Activated naive CD4-positive, alpha-beta T cell treated with anti-CD3 and anti-CD28 coated beads for 36 hours (primary cell): ENCODE data around the gene APOL6. TPM values are rescaled to one million over a fixed set of nuclear protein-coding genes. Genes with fewer than 3 reads are reported as not detected.

ENCODE experiments used
- CTCF ChIA-PET: fragments of 350-600 bp; sonication (Branson Sonifier 250); formaldehyde crosslinking; loops from one replicate; lab custom pipeline; 2021; ENCODE audit warnings: antibody characterized with exemption; lab: Charles Lee
- DNase-seq: peaks from one replicate; pipeline ENCODE4 v3.0.0-alpha.2; 2020
- H3K27ac Mint-ChIP-seq: one replicate; pipeline ENCODE4 v1.8.0; 2021; ENCODE audit warnings: mild to moderate bottlenecking, mixed read lengths
- H3K27me3 Mint-ChIP-seq: one replicate; pipeline ENCODE4 v1.8.0; 2021; ENCODE audit warnings: low read depth, mixed read lengths
- H3K36me3 Mint-ChIP-seq: one replicate; pipeline ENCODE4 v1.8.0; 2021; ENCODE audit warnings: low read depth, mixed read lengths
- H3K4me1 Mint-ChIP-seq: one replicate; pipeline ENCODE4 v1.8.0; 2021; ENCODE audit warnings: low read depth, mixed read lengths
- H3K4me3 Mint-ChIP-seq: one replicate; pipeline ENCODE4 v1.8.0; 2021; ENCODE audit warnings: mild to moderate bottlenecking, moderate library complexity, mixed read lengths
- H3K9me3 Mint-ChIP-seq: one replicate; pipeline ENCODE4 v1.8.0; 2021; ENCODE audit warnings: mixed read lengths
- intact Hi-C: fragments of 100-400 bp; cut with micrococcal nuclease; formaldehyde crosslinking; loops from one replicate; pipeline ENCODE4 v1.15.1; 2023
- total RNA-seq, 2 experiments: library from RNA; stranded (reverse); gene quantifications; one replicate each; pipeline ENCODE4 v1.2.3, GENCODE V29; 2021

Gene APOL6
- total RNA-seq, 2 experiments from 2014 or later, result 33.6 to 33.8 TPM

GRCh38 chr22:35649026-35649553 is 844 bp downstream of the APOL6 start:
- CTCF ChIA-PET, result interaction anchor here (1.4 to 1.8 kb wide), 3 partner anchors 11 to 22 kb away, joined by 5 to 13 read pairs (median 6); no protein-coding TSS in a partner anchor
- no peak for DNase-seq
- H3K9me3 Mint-ChIP-seq, result peaks cover 3% of the 10 kb centered on the region
- intact Hi-C loops, result loop anchor here (2.0 to 5.0 kb wide), 3 partner anchors 48 to 834 kb away; no protein-coding TSS in a partner anchor
- H3K4me1 Mint-ChIP-seq, result peaks cover 43% of the 10 kb centered on the region
- H3K27me3 Mint-ChIP-seq, result no peaks in the 10 kb centered on the region
- H3K36me3 Mint-ChIP-seq, result peaks cover 41% of the 10 kb centered on the region
- peak overlapping the region; percentile 100 for H3K27ac Mint-ChIP-seq
- peak overlapping the region; percentile 98 for H3K4me3 Mint-ChIP-seq

- Mint-ChIP-seq H3K4me1 (peaks cover 48% of the 10 kb centered on the region), H3K27me3 (no peaks in the 10 kb centered on the region), H3K9me3 (peaks cover 3% of the 10 kb centered on the region), H3K27ac (peak overlapping the region; percentile 100), H3K4me3 (peak overlapping the region; percentile 98), H3K36me3 (peaks cover 43% of the 10 kb centered on the region)
- intact Hi-C loops, result loop anchor here (2.0 to 5.0 kb wide), 3 partner anchors 48 to 833 kb away; no protein-coding TSS in a partner anchor
- DNase-seq, result no peak
- CTCF ChIA-PET, result interaction anchor here (1.4 kb wide), 3 partner anchors 11 to 22 kb away, joined by 4 to 6 read pairs (median 5); no protein-coding TSS in a partner anchor
Observed at GRCh38 chr22:35649636-35650250, 1.5 kb downstream of the APOL6 start.

- peaks cover 56% of the 10 kb centered on the region for H3K4me1 Mint-ChIP-seq
- DNase-seq, result no peak
- CTCF ChIA-PET, result interaction anchor here (1.4 kb wide), 1 partner anchor 24 kb away, joined by 4 read pairs; no protein-coding TSS in a partner anchor
- H3K36me3 Mint-ChIP-seq, result peaks cover 52% of the 10 kb centered on the region
- H3K9me3 Mint-ChIP-seq, result peaks cover 5% of the 10 kb centered on the region
- peak overlapping the region; percentile 53 for H3K4me3 Mint-ChIP-seq
- H3K27me3 Mint-ChIP-seq, result no peaks in the 10 kb centered on the region
- H3K27ac Mint-ChIP-seq, result peak overlapping the region; percentile 3
- intact Hi-C loops, result no loop called here
Observed at GRCh38 chr22:35651085-35651484, 2.8 kb downstream of the APOL6 start.

- no peak for DNase-seq
- H3K27me3 Mint-ChIP-seq, result no peaks in the 10 kb centered on the region
- H3K4me1 Mint-ChIP-seq, result peaks cover 64% of the 10 kb centered on the region
- H3K36me3 Mint-ChIP-seq, result peaks cover 77% of the 10 kb centered on the region
- peaks cover 6% of the 10 kb centered on the region for H3K9me3 Mint-ChIP-seq
- intact Hi-C loops, result no loop called here
- CTCF ChIA-PET, result interaction anchor here (1.2 kb wide), 1 partner anchor 412 kb away, joined by 3 read pairs; no protein-coding TSS in a partner anchor
- H3K27ac Mint-ChIP-seq, result no peak overlapping the region
- H3K4me3 Mint-ChIP-seq, result no peak overlapping the region
Observed at GRCh38 chr22:35653824-35654223, 5.6 kb downstream of the APOL6 start.

- Mint-ChIP-seq H3K9me3 (peaks cover 10% of the 10 kb centered on the region), H3K27me3 (no peaks in the 10 kb centered on the region), H3K4me3 (no peak overlapping the region), H3K36me3 (peaks cover 83% of the 10 kb centered on the region), H3K4me1 (peaks cover 79% of the 10 kb centered on the region), H3K27ac (peak overlapping the region; percentile 56)
- CTCF ChIA-PET, result no interaction called here
- no peak for DNase-seq
- intact Hi-C loops, result no loop called here
Observed at GRCh38 chr22:35656284-35656752, 8.1 kb downstream of the APOL6 start.

GRCh38 chr22:35657571-35658312 is 9.5 kb downstream of the APOL6 start:
- H3K27me3 Mint-ChIP-seq, result no peaks in the 10 kb centered on the region
- no peak overlapping the region for H3K4me3 Mint-ChIP-seq
- CTCF ChIA-PET, result no interaction called here

GRCh38 chr22:35660291-35661127 is 12.3 kb downstream of the APOL6 start:
- H3K4me3 Mint-ChIP-seq, result peak overlapping the region; percentile 32
- H3K4me1 Mint-ChIP-seq, result peaks cover 70% of the 10 kb centered on the region
- DNase-seq, result peak; percentile 78
- peaks cover 17% of the 10 kb centered on the region for H3K9me3 Mint-ChIP-seq
- H3K27me3 Mint-ChIP-seq, result no peaks in the 10 kb centered on the region
- CTCF ChIA-PET, result interaction anchor here (1.2 to 1.6 kb wide), 2 partner anchors 11 to 24 kb away, joined by 4 to 5 read pairs; no protein-coding TSS in a partner anchor
- intact Hi-C loops, result loop anchor here (1.0 kb wide), 2 partner anchors 12 to 19 kb away; partner anchors contain the start of gene APOL6
- peaks cover 83% of the 10 kb centered on the region for H3K36me3 Mint-ChIP-seq
- peak overlapping the region; percentile 94 for H3K27ac Mint-ChIP-seq

More at GRCh38 chr22:35657571-35658312, 9.5 kb downstream of the APOL6 start:
- H3K4me1 Mint-ChIP-seq, result peaks cover 83% of the 10 kb centered on the region
- intact Hi-C loops, result no loop called here
- H3K9me3 Mint-ChIP-seq, result peaks cover 9% of the 10 kb centered on the region
- DNase-seq, result no peak
- peaks cover 85% of the 10 kb centered on the region for H3K36me3 Mint-ChIP-seq
- peak overlapping the region; percentile 94 for H3K27ac Mint-ChIP-seq

GRCh38 chr22:35661464-35661863 is 13.2 kb downstream of the APOL6 start:
- peak overlapping the region; percentile 94 for H3K27ac Mint-ChIP-seq
- peak; percentile 48 for DNase-seq
- intact Hi-C loops, result no loop called here
- H3K9me3 Mint-ChIP-seq, result peaks cover 18% of the 10 kb centered on the region
- CTCF ChIA-PET, result interaction anchor here (1.6 kb wide), 1 partner anchor 12 kb away, joined by 5 read pairs; no protein-coding TSS in a partner anchor
- H3K36me3 Mint-ChIP-seq, result peaks cover 78% of the 10 kb centered on the region
- peaks cover 65% of the 10 kb centered on the region for H3K4me1 Mint-ChIP-seq
- H3K4me3 Mint-ChIP-seq, result peak overlapping the region; percentile 32
- H3K27me3 Mint-ChIP-seq, result no peaks in the 10 kb centered on the region

GRCh38 chr22:35662914-35663313 is 14.7 kb downstream of the APOL6 start:
- H3K27me3 Mint-ChIP-seq, result no peaks in the 10 kb centered on the region
- intact Hi-C loops, result no loop called here
- H3K27ac Mint-ChIP-seq, result peak overlapping the region; percentile 94
- H3K36me3 Mint-ChIP-seq, result peaks cover 75% of the 10 kb centered on the region
- peaks cover 31% of the 10 kb centered on the region for H3K9me3 Mint-ChIP-seq
- DNase-seq, result no peak
- CTCF ChIA-PET, result interaction anchor here (2.6 kb wide), 1 partner anchor 13 kb away, joined by 6 read pairs; no protein-coding TSS in a partner anchor
- peaks cover 56% of the 10 kb centered on the region for H3K4me1 Mint-ChIP-seq
- no peak overlapping the region for H3K4me3 Mint-ChIP-seq

- DNase-seq, result no peak
- Mint-ChIP-seq H3K27ac (peak overlapping the region; percentile 94), H3K36me3 (peaks cover 74% of the 10 kb centered on the region), H3K9me3 (peaks cover 32% of the 10 kb centered on the region), H3K4me3 (no peak overlapping the region), H3K27me3 (no peaks in the 10 kb centered on the region), H3K4me1 (peaks cover 52% of the 10 kb centered on the region)
- intact Hi-C loops, result no loop called here
- CTCF ChIA-PET, result interaction anchor here (0.6 to 2.6 kb wide), 2 partner anchors 14 to 145 kb away, joined by 3 to 6 read pairs; no protein-coding TSS in a partner anchor
Observed at GRCh38 chr22:35663371-35663770, 15.1 kb downstream of the APOL6 start.

GRCh38 chr22:35664955-35665587 is 16.8 kb downstream of the APOL6 start:
- Mint-ChIP-seq H3K4me1 (peaks cover 35% of the 10 kb centered on the region), H3K9me3 (peaks cover 26% of the 10 kb centered on the region), H3K27ac (no peak overlapping the region), H3K27me3 (no peaks in the 10 kb centered on the region), H3K4me3 (no peak overlapping the region), H3K36me3 (peaks cover 58% of the 10 kb centered on the region)
- CTCF ChIA-PET, result interaction anchor here (0.5 to 2.6 kb wide), 3 partner anchors 16 to 427 kb away, joined by 3 to 6 read pairs (median 4); no protein-coding TSS in a partner anchor
- DNase-seq, result no peak
- intact Hi-C loops, result no loop called here
